HG03097 (cell line): ENCODE data around the gene CDKN1B.

Experiments
- ATAC-seq: cut with Tn5 transposase; IDR thresholded peaks from one replicate; pipeline ENCODE4 v1.9.1; 2021; ENCODE audit not compliant: unreplicated experiment, low FRiP score

Gene CDKN1B

GRCh38 chr12:12748044-12748443 lies 30.9 kb downstream of the CDKN1B start:
- ATAC-seq, result no peak

DNA sequence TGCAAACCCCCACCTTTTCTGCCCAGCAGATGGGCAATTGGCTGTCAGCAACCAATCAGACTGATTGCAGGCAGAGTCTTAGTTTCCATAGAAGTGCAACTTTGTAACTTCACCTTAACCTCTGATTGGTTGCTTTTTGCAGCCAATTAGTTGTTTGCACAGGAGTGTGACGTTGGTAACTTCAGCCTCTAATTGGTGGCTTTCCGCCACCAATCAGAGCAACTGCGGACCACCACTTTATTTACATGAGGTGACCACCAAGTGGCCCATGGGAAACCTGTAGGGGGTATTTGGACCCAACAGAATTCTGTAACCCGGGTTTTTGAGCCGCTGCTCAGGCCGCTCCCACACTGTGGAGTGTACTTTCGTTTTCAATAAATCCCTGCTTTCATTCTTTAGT lies 32.3 kb downstream of the CDKN1B start:
- no peak for ATAC-seq

DNA sequence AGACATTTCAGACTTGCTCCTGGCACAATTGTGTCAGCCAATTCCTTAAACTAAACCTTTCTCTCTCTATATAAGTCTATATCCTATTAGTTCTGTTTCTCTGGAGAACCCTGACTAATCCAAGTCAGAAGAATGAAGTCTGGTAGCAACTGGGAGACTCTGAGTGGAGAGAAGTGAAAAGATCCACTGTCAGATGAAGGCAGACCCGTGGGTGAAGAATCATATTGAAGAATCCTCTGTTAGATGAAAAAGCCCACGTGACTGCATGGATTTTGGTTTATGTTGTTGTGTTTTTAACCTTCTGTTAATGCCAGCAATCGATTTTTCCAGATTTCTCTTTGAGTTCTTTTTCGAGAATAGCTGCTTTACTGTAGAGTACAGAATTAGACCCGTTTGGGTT lies 38.8 kb downstream of the CDKN1B start:
- ATAC-seq, result no peak

- ATAC-seq, result no peak
Measured at GRCh38 chr12:12757121-12757520, 40.0 kb downstream of the CDKN1B start.

DNA sequence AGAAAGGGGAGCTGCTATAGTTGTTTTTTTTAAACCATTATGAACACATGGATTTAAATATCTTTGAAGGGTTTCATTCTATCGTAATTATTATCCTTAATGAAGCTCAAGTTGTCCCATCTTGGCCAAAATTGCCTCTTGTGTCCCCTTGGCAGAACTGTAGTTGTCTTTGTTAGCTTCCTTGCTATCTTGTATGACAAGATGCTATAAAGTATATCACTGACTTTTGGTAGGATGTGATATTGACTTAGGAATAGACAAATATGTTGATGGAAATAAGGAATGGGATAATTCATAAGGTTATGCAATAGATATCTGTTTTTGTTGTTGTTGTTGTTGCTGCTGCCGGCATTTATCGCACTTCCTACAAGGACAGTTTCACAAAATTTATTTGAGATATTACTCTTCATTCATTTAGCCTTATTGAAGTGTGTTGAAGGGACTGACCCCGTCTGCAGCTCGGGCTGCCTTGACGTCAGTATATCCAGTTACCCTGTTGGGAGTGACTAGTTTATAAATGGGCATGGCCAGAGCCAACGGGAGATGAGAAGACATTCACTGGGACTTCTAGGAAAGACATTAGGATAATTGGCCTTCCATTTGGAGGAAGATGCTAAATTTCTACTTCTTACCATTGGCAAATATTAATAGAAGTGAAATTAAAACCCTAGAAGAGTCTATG lies 42.2 kb downstream of the CDKN1B start:
- no peak for ATAC-seq

DNA sequence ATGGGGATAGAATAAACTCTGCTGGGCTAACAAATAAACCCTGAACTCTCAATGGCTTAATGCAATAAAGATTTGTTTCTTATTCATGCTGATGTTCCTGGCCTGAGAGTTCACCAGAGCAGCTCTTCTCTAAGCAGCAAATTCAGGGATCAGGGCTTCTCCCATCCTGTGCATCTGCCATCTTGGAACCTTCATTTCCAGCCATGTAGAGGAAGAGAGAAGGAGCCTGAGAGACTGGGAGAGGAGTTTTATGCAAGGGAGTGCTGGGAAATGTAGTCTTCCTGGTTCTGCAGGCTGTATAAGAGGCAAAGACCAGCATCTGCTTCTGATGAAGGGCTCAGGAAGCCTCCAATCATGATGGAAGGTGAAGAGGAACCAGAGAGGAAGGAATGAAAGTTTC lies 47.7 kb downstream of the CDKN1B start:
- no peak for ATAC-seq

DNA sequence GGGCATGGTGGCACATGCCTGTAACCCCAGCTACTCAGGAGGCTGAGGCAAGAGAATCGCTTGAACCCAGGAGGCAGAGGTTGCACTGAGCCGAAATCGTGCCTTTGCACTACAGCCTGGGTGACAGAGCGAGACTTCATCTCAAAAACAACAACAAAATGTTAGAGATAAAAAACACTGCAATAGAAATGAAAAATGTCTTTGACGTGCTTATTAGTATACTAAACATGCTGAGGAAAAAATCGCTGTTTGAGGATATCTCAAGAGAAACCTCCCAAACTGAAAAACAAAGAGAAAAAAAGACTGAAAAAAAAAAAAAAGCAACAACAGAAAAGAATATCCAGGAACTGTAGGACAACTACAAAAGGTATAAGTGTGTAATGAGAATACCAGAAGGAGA lies 53.1 kb downstream of the CDKN1B start:
- ATAC-seq, result no peak
